Measurements from ENCODE around the gene DDA1. TPM values are rescaled to one million over a fixed set of nuclear protein-coding genes. Genes with fewer than 3 reads are reported as not detected.
A peak's percentile ranks its signal among the peaks of the same experiment; 100 is the strongest.

DDA1 gene
- total and polyA plus RNA-seq, 2 of the 13 experiments (the other 11 are each of a cell fraction or from before 2014, with no cell fraction given), result 24.5 to 26.0 TPM

- no peak for TF ChIP-seq HOXA9 (CRISPR knock-in tag; IDR thresholded peaks at IDR 0.05; ENCODE audit: borderline replicate concordance)
- TF ChIP-seq ZBTB2 (CRISPR knock-in tag; IDR thresholded peaks at IDR 0.05; ENCODE audit: low read depth), result no peak
- 0 out of 2 replicates have a peak, but pooled peaks have one; percentile 38 for TF ChIP-seq ZNF782 (CRISPR knock-in tag; IDR thresholded peaks at IDR 0.05; ENCODE audit: borderline replicate concordance)
- TF ChIP-seq ZNF546 (CRISPR knock-in tag; conservative IDR thresholded peaks at IDR 0.05), result no peak
- no peak for TF ChIP-seq SRSF4 (IDR thresholded peaks at IDR 0.05; ENCODE audit: low read depth, low read length, poor library complexity, severe bottlenecking)
- TF ChIP-seq ZSCAN25 (CRISPR knock-in tag; IDR thresholded peaks at IDR 0.05), result no peak
- TF ChIP-seq ZNF430 (CRISPR knock-in tag; IDR thresholded peaks at IDR 0.05), result peak; percentile 49; the same call in 1 of the 2 replicates
- no peak for TF ChIP-seq ZNF562 (CRISPR knock-in tag; IDR thresholded peaks at IDR 0.05; ENCODE audit: borderline replicate concordance)
- no peak for TF ChIP-seq ZNF513 (CRISPR knock-in tag; conservative IDR thresholded peaks at IDR 0.05)
- no peak for TF ChIP-seq HHEX (CRISPR knock-in tag; IDR thresholded peaks at IDR 0.05)
- TF ChIP-seq ZNF354B (CRISPR knock-in tag; IDR thresholded peaks at IDR 0.05), result no peak
- TF ChIP-seq SPEN (CRISPR knock-in tag; IDR thresholded peaks at IDR 0.05; ENCODE audit: low read depth), result 0 out of 2 replicates have a peak, but pooled peaks have one; percentile 63
- TF ChIP-seq ZBTB26 (CRISPR knock-in tag; IDR thresholded peaks at IDR 0.05; ENCODE audit: borderline replicate concordance), result 0 out of 2 replicates have a peak, but pooled peaks have one; percentile 47
- TF ChIP-seq MED1 (CRISPR knock-in tag; IDR thresholded peaks at IDR 0.05), result peak; percentile 49; the same call in 1 of the 2 replicates
- no peak; the same call in 1 of the 2 replicates for TF ChIP-seq ZNF224 (CRISPR knock-in tag; IDR thresholded peaks at IDR 0.05)
- TF ChIP-seq ZNF746 (CRISPR knock-in tag; IDR thresholded peaks at IDR 0.05), result no peak
- no peak for TF ChIP-seq ZNF574 (CRISPR knock-in tag; IDR thresholded peaks at IDR 0.05)
These were observed 26.8 kb upstream of the DDA1 start (continued) for GRCh38 chr19:17282488-17283125.
